Calu3 (cell line): Measurements from ENCODE around the gene ENTPD5. TPM values are rescaled to one million over a fixed set of nuclear protein-coding genes. Genes with fewer than 3 reads are reported as not detected.

Experiments
- BruUV-seq: library from RNA; stranded (reverse); fragments of 400-500 nt; replicated peaks from 2 replicates; lab custom pipeline; 2021; lab: Mats Ljungman, UMichigan
- CTCF ChIA-PET: fragments of 300-600 bp; sonication (Branson Sonifier 250); formaldehyde crosslinking; loops from one replicate; lab custom pipeline; 2022; ENCODE audit warnings: antibody characterized with exemption; lab: Charles Lee
- DNase-seq: peaks from one replicate; pipeline ENCODE4 v3.0.0; 2022
- H3K27ac Mint-ChIP-seq: one replicate; pipeline ENCODE4 v1.8.0; 2022; ENCODE audit warnings: mixed read lengths; ENCODE audit not compliant: unreplicated experiment
- H3K27me3 Mint-ChIP-seq: one replicate; pipeline ENCODE4 v1.8.0; 2022; ENCODE audit warnings: mixed read lengths; ENCODE audit not compliant: unreplicated experiment
- H3K36me3 Mint-ChIP-seq: one replicate; pipeline ENCODE4 v1.8.0; 2022; ENCODE audit warnings: mild to moderate bottlenecking, moderate library complexity, mixed read lengths; ENCODE audit not compliant: insufficient read depth, unreplicated experiment
- H3K4me1 Mint-ChIP-seq: one replicate; pipeline ENCODE4 v1.8.0; 2022; ENCODE audit warnings: mild to moderate bottlenecking, low read depth, mixed read lengths; ENCODE audit not compliant: unreplicated experiment
- H3K4me3 Mint-ChIP-seq: one replicate; pipeline ENCODE4 v1.8.0; 2022; ENCODE audit warnings: mild to moderate bottlenecking, low read depth, moderate library complexity, mixed read lengths; ENCODE audit not compliant: unreplicated experiment
- H3K9me3 Mint-ChIP-seq: one replicate; pipeline ENCODE4 v1.8.0; 2022; ENCODE audit warnings: low read depth, mixed read lengths; ENCODE audit not compliant: unreplicated experiment
- CTCF ChIP-seq: fragments of 200-600 bp; IDR thresholded peaks from one replicate; pipeline ENCODE4 v1.8.0; 2022; ENCODE audit warnings: antibody characterized with exemption; ENCODE audit not compliant: unreplicated experiment
- intact Hi-C: fragments of 100-400 bp; cut with micrococcal nuclease; formaldehyde crosslinking; loops from one replicate; pipeline ENCODE4 v1.10.0; 2022; ENCODE audit not compliant: unreplicated experiment
- total RNA-seq: library from RNA; stranded (reverse); gene quantifications from 2 replicates; pipeline ENCODE4 v1.2.3, GENCODE V29; 2022

Gene ENTPD5
- total RNA-seq, 1 experiment from 2014 or later = 10.0 TPM

- intact Hi-C loops = no loop called here
- no TSS peak for BruUV-seq
- no peak overlapping the region for H3K4me3 Mint-ChIP-seq
- no peak for DNase-seq
- no peaks in the 10 kb centered on the region for H3K27me3 Mint-ChIP-seq
- TF ChIP-seq CTCF = no peak
- H3K9me3 Mint-ChIP-seq = no peaks in the 10 kb centered on the region
- CTCF ChIA-PET = no interaction called here
- H3K27ac Mint-ChIP-seq = no peak overlapping the region
- peaks cover 29% of the 10 kb centered on the region for H3K4me1 Mint-ChIP-seq
- H3K36me3 Mint-ChIP-seq = peaks cover 6% of the 10 kb centered on the region
Measured at GRCh38 chr14:73973497-73973896, 45.6 kb downstream of the ENTPD5 start.

GRCh38 chr14:73968885-73969284 lies 50.2 kb downstream of the ENTPD5 start:
- Mint-ChIP-seq H3K27me3 (no peaks in the 10 kb centered on the region), H3K4me1 (no peaks in the 10 kb centered on the region), H3K27ac (no peak overlapping the region), H3K9me3 (no peaks in the 10 kb centered on the region), H3K4me3 (no peak overlapping the region), H3K36me3 (peaks cover 6% of the 10 kb centered on the region)
- intact Hi-C loops = no loop called here
- TF ChIP-seq CTCF = no peak
- BruUV-seq = no TSS peak
- CTCF ChIA-PET = no interaction called here
- no peak for DNase-seq

GRCh38 chr14:73965216-73965615 lies 53.9 kb downstream of the ENTPD5 start:
- no peak for TF ChIP-seq CTCF
- CTCF ChIA-PET = no interaction called here
- H3K4me3 Mint-ChIP-seq = no peak overlapping the region
- no peaks in the 10 kb centered on the region for H3K27me3 Mint-ChIP-seq
- peaks cover 6% of the 10 kb centered on the region for H3K36me3 Mint-ChIP-seq
- no peaks in the 10 kb centered on the region for H3K9me3 Mint-ChIP-seq
- no peak for DNase-seq
- H3K27ac Mint-ChIP-seq = no peak overlapping the region
- intact Hi-C loops = no loop called here
- no TSS peak for BruUV-seq
- no peaks in the 10 kb centered on the region for H3K4me1 Mint-ChIP-seq

GRCh38 chr14:73961192-73961591 lies 57.9 kb downstream of the ENTPD5 start:
- TF ChIP-seq CTCF = no peak
- BruUV-seq = no TSS peak
- CTCF ChIA-PET = no interaction called here

More at GRCh38 chr14:73961192-73961591, 57.9 kb downstream of the ENTPD5 start:
- peaks cover 6% of the 10 kb centered on the region for H3K36me3 Mint-ChIP-seq
- intact Hi-C loops = no loop called here
- DNase-seq = no peak
- H3K9me3 Mint-ChIP-seq = no peaks in the 10 kb centered on the region
- H3K27me3 Mint-ChIP-seq = no peaks in the 10 kb centered on the region
- no peaks in the 10 kb centered on the region for H3K4me1 Mint-ChIP-seq
- no peak overlapping the region for H3K4me3 Mint-ChIP-seq
- H3K27ac Mint-ChIP-seq = no peak overlapping the region
